Type B pancreatic cell (in vitro differentiated cells): ENCODE data around the gene IKZF3. TPM values are rescaled to one million over a fixed set of nuclear protein-coding genes. Genes with fewer than 3 reads are reported as not detected.

Experiments used
- DNase-seq: peaks from one replicate; pipeline ENCODE4 v3.0.0; 2021; ENCODE audit warnings: mixed read lengths; ENCODE audit not compliant: unreplicated experiment; ENCODE audit errors: extremely low spot score
- H3K27ac Mint-ChIP-seq: 2 replicates; pipeline ENCODE4 v1.8.0; 2021; ENCODE audit warnings: mild to moderate bottlenecking, mixed read lengths
- H3K27me3 Mint-ChIP-seq: 2 replicates; pipeline ENCODE4 v1.8.0; 2021; ENCODE audit warnings: mixed read lengths
- H3K36me3 Mint-ChIP-seq: 2 replicates; pipeline ENCODE4 v1.8.0; 2021; ENCODE audit warnings: mixed read lengths
- H3K4me1 Mint-ChIP-seq: one replicate; pipeline ENCODE4 v1.8.0; 2021; ENCODE audit warnings: mixed read lengths; ENCODE audit not compliant: unreplicated experiment
- H3K4me3 Mint-ChIP-seq: 2 replicates; pipeline ENCODE4 v1.8.0; 2021; ENCODE audit warnings: mild to moderate bottlenecking, mixed read lengths
- H3K9me3 Mint-ChIP-seq: 2 replicates; pipeline ENCODE4 v1.8.0; 2021; ENCODE audit warnings: mixed read lengths
- CTCF ChIP-seq: fragments of 200-600 bp; sonication (generic); conservative IDR thresholded peaks from 2 replicates; pipeline ENCODE4 v1.5.0; 2021; ENCODE audit warnings: antibody characterized with exemption, mild to moderate bottlenecking
- total RNA-seq: library from RNA; stranded (reverse); gene quantifications from 2 replicates; pipeline ENCODE4 v1.2.1, GENCODE V29; 2021; ENCODE audit warnings: low replicate concordance

IKZF3 gene
- total RNA-seq, 1 donor from 2014 or later: 0.19 TPM

GRCh38 chr17:39871801-39872200 is 7.7 kb upstream of the IKZF3 start:
- no peak for DNase-seq
- no peak for TF ChIP-seq CTCF
- Mint-ChIP-seq H3K27me3 (peaks cover 29% of the 10 kb centered on the region), H3K4me3 (no peak overlapping the region), H3K9me3 (peaks cover 5% of the 10 kb centered on the region), H3K27ac (no peak overlapping the region), H3K4me1 (no peaks in the 10 kb centered on the region), H3K36me3 (no peaks in the 10 kb centered on the region)

GRCh38 chr17:39870776-39871175 is 6.7 kb upstream of the IKZF3 start:
- DNase-seq: no peak
- TF ChIP-seq CTCF: no peak
- Mint-ChIP-seq H3K4me1 (no peaks in the 10 kb centered on the region), H3K27me3 (peaks cover 32% of the 10 kb centered on the region), H3K9me3 (peaks cover 5% of the 10 kb centered on the region), H3K4me3 (no peak overlapping the region), H3K36me3 (no peaks in the 10 kb centered on the region), H3K27ac (no peak overlapping the region)

GRCh38 chr17:39868554-39868942 is 4.4 kb upstream of the IKZF3 start:
- Mint-ChIP-seq H3K27ac (no peak overlapping the region), H3K4me3 (no peak overlapping the region), H3K9me3 (peaks cover 5% of the 10 kb centered on the region), H3K4me1 (peaks cover 5% of the 10 kb centered on the region), H3K36me3 (no peaks in the 10 kb centered on the region), H3K27me3 (peaks cover 54% of the 10 kb centered on the region)
- TF ChIP-seq CTCF: no peak
- no peak for DNase-seq

- H3K4me3 Mint-ChIP-seq: no peak within 1 kb of the TSS
- H3K27me3 Mint-ChIP-seq: peaks cover 59% of the 10 kb centered on the region
- H3K27ac Mint-ChIP-seq: no peak within 1 kb of the TSS
- peaks cover 5% of the 10 kb centered on the region for H3K4me1 Mint-ChIP-seq
- H3K36me3 Mint-ChIP-seq: no peaks in the 10 kb centered on the region
- no peak for TF ChIP-seq CTCF
- DNase-seq: no peak
- peaks cover 5% of the 10 kb centered on the region for H3K9me3 Mint-ChIP-seq
Measured at GRCh38 chr17:39867880-39868553, 3.9 kb upstream of the IKZF3 start, which contains the start of gene ZPBP2. Gene ZPBP2, plus strand, starts transcription at chr17:39868202. Its CDS starts 153 bp downstream, at chr17:39868355.

GRCh38 chr17:39867084-39867879 is 3.2 kb upstream of the IKZF3 start:
- Mint-ChIP-seq H3K27me3 (peaks cover 60% of the 10 kb centered on the region), H3K4me1 (peaks cover 5% of the 10 kb centered on the region), H3K9me3 (peaks cover 5% of the 10 kb centered on the region), H3K27ac (no peak overlapping the region), H3K36me3 (no peaks in the 10 kb centered on the region), H3K4me3 (no peak overlapping the region)
- DNase-seq: no peak
- TF ChIP-seq CTCF: no peak
